Caco-2 (cell line): ENCODE data around the gene SOD3. TPM values are rescaled to one million over a fixed set of nuclear protein-coding genes. Genes with fewer than 3 reads are reported as not detected.

Source experiments
- BruUV-seq: library from RNA; stranded (reverse); fragments of 400-500 nt; replicated peaks from 2 replicates; lab custom pipeline; 2021; lab: Mats Ljungman, UMichigan
- CTCF ChIA-PET: fragments of 300-600 bp; sonication (Branson Sonifier 250); formaldehyde crosslinking; loops from one replicate; lab custom pipeline; 2022; ENCODE audit warnings: antibody characterized with exemption; lab: Charles Lee
- POLR2A ChIA-PET: fragments of 300-600 bp; sonication (Branson Sonifier 250); formaldehyde crosslinking; loops from one replicate; lab custom pipeline; 2022; ENCODE audit warnings: antibody characterized with exemption; lab: Charles Lee
- DNase-seq, 2 experiments: peaks; one replicate each; pipeline versions ENCODE4 v3.0.0 to v3.0.0-alpha.2; 2020 to 2022
- H3K27me3 ChIP-seq: replicated peaks from 2 replicates; pipeline ENCODE4 v1.6.0; 2011; ENCODE audit warnings: low read length; ENCODE audit not compliant: control insufficient read depth, insufficient read depth
- H3K36me3 ChIP-seq: 2 replicates; pipeline ENCODE4 v1.5.1; 2011; ENCODE audit warnings: low read length; ENCODE audit not compliant: control insufficient read depth, insufficient read depth
- H3K4me1 ChIP-seq: fragments of 250-450 bp; sonication (Bioruptor Pico); 2 replicates; pipeline ENCODE4 v1.5.1; 2020; ENCODE audit warnings: mild to moderate bottlenecking
- H3K4me3 ChIP-seq: 2 replicates; pipeline ENCODE4 v1.5.1; 2011; ENCODE audit warnings: low read depth, mild to moderate bottlenecking, control low read depth, low read length
- H3K9me3 ChIP-seq: fragments of 250-450 bp; sonication (Bioruptor Pico); 2 replicates; pipeline ENCODE4 v1.5.1; 2020; ENCODE audit warnings: mild to moderate bottlenecking, moderate library complexity
- H3K27ac Mint-ChIP-seq: one replicate; pipeline ENCODE4 v1.8.0; 2022; ENCODE audit warnings: mixed read lengths; ENCODE audit not compliant: unreplicated experiment
- H3K27me3 Mint-ChIP-seq: one replicate; pipeline ENCODE4 v1.8.0; 2022; ENCODE audit warnings: mixed read lengths; ENCODE audit not compliant: insufficient read depth, unreplicated experiment
- H3K36me3 Mint-ChIP-seq: one replicate; pipeline ENCODE4 v1.8.0; 2022; ENCODE audit warnings: mild to moderate bottlenecking, mixed read lengths; ENCODE audit not compliant: insufficient read depth, unreplicated experiment
- H3K4me1 Mint-ChIP-seq: one replicate; pipeline ENCODE4 v1.8.0; 2022; ENCODE audit warnings: low read depth, mixed read lengths; ENCODE audit not compliant: unreplicated experiment
- H3K4me3 Mint-ChIP-seq: one replicate; pipeline ENCODE4 v1.8.0; 2022; ENCODE audit warnings: mild to moderate bottlenecking, moderate library complexity, mixed read lengths; ENCODE audit not compliant: unreplicated experiment
- H3K9me3 Mint-ChIP-seq: one replicate; pipeline ENCODE4 v1.8.0; 2022; ENCODE audit warnings: mixed read lengths; ENCODE audit not compliant: unreplicated experiment
- intact Hi-C: fragments of 100-400 bp; cut with micrococcal nuclease; formaldehyde crosslinking; loops from one replicate; pipeline ENCODE4 v1.10.0; 2022; ENCODE audit not compliant: unreplicated experiment
- total RNA-seq: library from RNA; stranded (reverse); gene quantifications from 2 replicates; pipeline ENCODE4 v1.2.3, GENCODE V29; 2022
- TF ChIP-seq, protein P1 (sequence below), 2 experiments: fragments of 200-600 bp in 1 of 2; IDR thresholded peaks; 1 replicate in 1 of 2; 2 replicates in 1 of 2; pipeline versions ENCODE4 v1.5.1 to v1.8.0; 2011 to 2022; ENCODE audit warnings: antibody characterized with exemption in 1 of 2, control low read depth in 1 of 2, inconsistent platforms in 1 of 2, low read depth in 1 of 2, low read length in 1 of 2, mild to moderate bottlenecking in 1 of 2, moderate library complexity in 1 of 2; ENCODE audit not compliant: insufficient read depth in 1 of 2, severe bottlenecking in 1 of 2, unreplicated experiment in 1 of 2

SOD3 gene
- total RNA-seq, 1 experiment from 2014 or later: 6.6 TPM

DNA sequence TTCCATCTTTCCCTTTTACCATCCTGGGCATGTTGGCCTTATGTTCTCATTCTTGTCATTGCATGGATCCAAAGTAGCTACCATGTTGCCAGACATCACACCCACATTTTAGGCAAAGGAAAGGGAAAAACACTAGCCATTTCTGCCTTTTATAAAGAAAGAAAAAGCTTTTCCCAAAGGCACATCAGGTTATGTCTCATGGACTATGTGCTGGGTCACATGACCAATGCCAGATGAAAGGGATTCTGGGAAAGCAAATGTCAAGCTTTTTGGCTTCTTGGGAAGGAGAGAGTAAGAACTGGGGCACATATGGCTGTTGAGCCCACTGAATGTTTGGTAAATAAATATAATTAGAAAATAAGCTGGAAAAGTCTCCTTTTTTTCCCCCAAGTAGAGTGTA, 4.3 kb upstream of the SOD3 start:
- H3K27me3 Mint-ChIP-seq: no peaks in the 10 kb centered on the region
- no peaks in the 10 kb centered on the region for H3K36me3 Mint-ChIP-seq
- H3K4me1 ChIP-seq: peaks cover 17% of the 10 kb centered on the region
- intact Hi-C loops: loop anchor here (5.0 to 10.0 kb wide), 2 partner anchors 206 to 304 kb away; partner anchors contain the start of gene DHX15
- TF ChIP-seq, protein P1, sequence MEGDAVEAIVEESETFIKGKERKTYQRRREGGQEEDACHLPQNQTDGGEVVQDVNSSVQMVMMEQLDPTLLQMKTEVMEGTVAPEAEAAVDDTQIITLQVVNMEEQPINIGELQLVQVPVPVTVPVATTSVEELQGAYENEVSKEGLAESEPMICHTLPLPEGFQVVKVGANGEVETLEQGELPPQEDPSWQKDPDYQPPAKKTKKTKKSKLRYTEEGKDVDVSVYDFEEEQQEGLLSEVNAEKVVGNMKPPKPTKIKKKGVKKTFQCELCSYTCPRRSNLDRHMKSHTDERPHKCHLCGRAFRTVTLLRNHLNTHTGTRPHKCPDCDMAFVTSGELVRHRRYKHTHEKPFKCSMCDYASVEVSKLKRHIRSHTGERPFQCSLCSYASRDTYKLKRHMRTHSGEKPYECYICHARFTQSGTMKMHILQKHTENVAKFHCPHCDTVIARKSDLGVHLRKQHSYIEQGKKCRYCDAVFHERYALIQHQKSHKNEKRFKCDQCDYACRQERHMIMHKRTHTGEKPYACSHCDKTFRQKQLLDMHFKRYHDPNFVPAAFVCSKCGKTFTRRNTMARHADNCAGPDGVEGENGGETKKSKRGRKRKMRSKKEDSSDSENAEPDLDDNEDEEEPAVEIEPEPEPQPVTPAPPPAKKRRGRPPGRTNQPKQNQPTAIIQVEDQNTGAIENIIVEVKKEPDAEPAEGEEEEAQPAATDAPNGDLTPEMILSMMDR (IDR thresholded peaks at IDR 0.05; ENCODE audit: insufficient read depth in 1 of 2, low read depth in 1 of 2, low read length in 1 of 2, severe bottlenecking in 1 of 2, unreplicated experiment in 1 of 2): no peak
- peaks cover 14% of the 10 kb centered on the region for H3K4me1 Mint-ChIP-seq
- H3K4me3 Mint-ChIP-seq: no peak overlapping the region
- H3K36me3 ChIP-seq: no peaks in the 10 kb centered on the region
- POLR2A ChIA-PET: no interaction called here
- DNase-seq: no peak
- BruUV-seq: no TSS peak
- H3K9me3 Mint-ChIP-seq: peaks cover 18% of the 10 kb centered on the region
- CTCF ChIA-PET: no interaction called here
- no peaks in the 10 kb centered on the region for H3K9me3 ChIP-seq
- no peak overlapping the region for H3K4me3 ChIP-seq
- H3K27ac Mint-ChIP-seq: no peak overlapping the region
- no peaks in the 10 kb centered on the region for H3K27me3 ChIP-seq

GRCh38 chr4:24792552-24792951, 2.8 kb upstream of the SOD3 start:
- H3K4me3 Mint-ChIP-seq: no peak overlapping the region
- Histone ChIP-seq H3K36me3 (no peaks in the 10 kb centered on the region), H3K4me3 (no peak overlapping the region), H3K4me1 (peaks cover 18% of the 10 kb centered on the region), H3K27me3 (no peaks in the 10 kb centered on the region), H3K9me3 (no peaks in the 10 kb centered on the region)
- ChIA-PET CTCF (interaction anchor here (1.7 kb wide), 1 partner anchor 10 kb away, joined by 4 read pairs; no protein-coding TSS in a partner anchor), POLR2A (no interaction called here)
- no peak for DNase-seq
- H3K36me3 Mint-ChIP-seq: no peaks in the 10 kb centered on the region
- intact Hi-C loops: loop anchor here (5.0 to 10.0 kb wide), 2 partner anchors 208 to 305 kb away; partner anchors contain the start of gene DHX15
- H3K27ac Mint-ChIP-seq: no peak overlapping the region
- H3K27me3 Mint-ChIP-seq: no peaks in the 10 kb centered on the region
- BruUV-seq: no TSS peak
- peaks cover 9% of the 10 kb centered on the region for H3K9me3 Mint-ChIP-seq
- TF ChIP-seq, protein P1 (IDR thresholded peaks at IDR 0.05; ENCODE audit: insufficient read depth in 1 of 2, low read depth in 1 of 2, low read length in 1 of 2, severe bottlenecking in 1 of 2, unreplicated experiment in 1 of 2): no peak
- H3K4me1 Mint-ChIP-seq: peaks cover 14% of the 10 kb centered on the region

GRCh38 chr4:24793219-24794005, 2.0 kb upstream of the SOD3 start:
- peaks cover 14% of the 10 kb centered on the region for H3K4me1 Mint-ChIP-seq
- TF ChIP-seq, protein P1 (IDR thresholded peaks at IDR 0.05; ENCODE audit: insufficient read depth in 1 of 2, low read depth in 1 of 2, low read length in 1 of 2, severe bottlenecking in 1 of 2, unreplicated experiment in 1 of 2): peak in 1 of 2 experiments; percentile 56
- no peaks in the 10 kb centered on the region for H3K27me3 Mint-ChIP-seq
- no TSS peak for BruUV-seq
- no peaks in the 10 kb centered on the region for H3K27me3 ChIP-seq
- H3K4me1 ChIP-seq: peaks cover 18% of the 10 kb centered on the region
- intact Hi-C loops: loop anchor here (5.0 to 10.0 kb wide), 2 partner anchors 209 to 306 kb away; partner anchors contain the start of gene DHX15
- CTCF ChIA-PET: interaction anchor here (0.6 to 1.7 kb wide), 4 partner anchors 10 to 113 kb away, joined by 3 to 4 read pairs (median 4); no protein-coding TSS in a partner anchor
- peaks cover 5% of the 10 kb centered on the region for H3K9me3 Mint-ChIP-seq
- H3K9me3 ChIP-seq: no peaks in the 10 kb centered on the region
- peak in 1 of 2 experiments; percentile 11 for DNase-seq
- H3K27ac Mint-ChIP-seq: no peak overlapping the region
- no peak overlapping the region for H3K4me3 Mint-ChIP-seq
- H3K4me3 ChIP-seq: no peak overlapping the region
- H3K36me3 ChIP-seq: no peaks in the 10 kb centered on the region
- POLR2A ChIA-PET: no interaction called here
- H3K36me3 Mint-ChIP-seq: no peaks in the 10 kb centered on the region
